ENCODE data around the gene HIGD2B.
"Not testable (repeated sequence)": the region's sequence is repeated elsewhere in the genome, so short reads cannot be mapped to it uniquely, and the experiment has no call there.

HIGD2B gene

DNA sequence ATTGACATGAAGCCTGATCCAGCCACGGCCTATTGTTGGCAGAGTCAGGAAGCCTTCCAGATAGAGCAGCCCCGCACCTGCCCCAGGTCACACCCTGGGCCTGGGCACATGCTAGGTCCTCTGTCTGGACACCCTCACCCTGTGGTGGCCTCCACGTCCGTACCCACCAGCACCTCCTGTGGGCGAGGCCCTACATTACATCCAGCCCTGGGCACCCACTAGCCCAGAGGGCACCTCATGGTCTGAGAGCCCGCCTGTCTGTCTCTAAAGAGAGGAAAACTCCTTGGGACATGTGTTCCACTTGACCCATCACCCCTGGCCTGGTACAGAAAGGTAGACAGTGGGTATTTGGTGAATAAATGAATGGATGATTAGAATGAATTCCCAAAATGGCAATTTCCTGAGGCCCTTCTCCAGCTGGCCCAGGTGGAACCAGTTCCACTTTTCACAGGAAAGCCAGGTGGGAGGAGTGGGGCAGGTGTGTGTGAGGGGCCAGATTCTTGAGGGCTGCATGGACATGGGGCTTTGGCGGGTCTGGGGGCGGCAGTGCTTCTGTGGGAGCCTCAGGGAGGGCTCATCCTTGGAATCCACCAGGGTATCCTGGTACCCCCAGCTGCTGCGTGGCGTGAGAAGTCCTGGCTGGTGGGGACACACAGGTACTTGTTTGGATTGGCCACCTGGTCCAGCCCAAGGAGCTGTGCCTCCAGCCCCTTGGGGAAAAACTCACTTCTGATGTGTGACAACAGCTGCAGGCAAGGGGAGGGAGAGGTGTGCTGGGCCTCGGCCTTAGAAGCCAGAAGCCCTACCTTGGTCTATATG, 57.5 kb downstream of the HIGD2B start:
- not testable (repeated sequence) for H3K4me3 ChIP-seq (ENCODE audit: low read depth, low read length); DNase-seq (ENCODE audit: low read depth)
- TF ChIP-seq, protein P1, sequence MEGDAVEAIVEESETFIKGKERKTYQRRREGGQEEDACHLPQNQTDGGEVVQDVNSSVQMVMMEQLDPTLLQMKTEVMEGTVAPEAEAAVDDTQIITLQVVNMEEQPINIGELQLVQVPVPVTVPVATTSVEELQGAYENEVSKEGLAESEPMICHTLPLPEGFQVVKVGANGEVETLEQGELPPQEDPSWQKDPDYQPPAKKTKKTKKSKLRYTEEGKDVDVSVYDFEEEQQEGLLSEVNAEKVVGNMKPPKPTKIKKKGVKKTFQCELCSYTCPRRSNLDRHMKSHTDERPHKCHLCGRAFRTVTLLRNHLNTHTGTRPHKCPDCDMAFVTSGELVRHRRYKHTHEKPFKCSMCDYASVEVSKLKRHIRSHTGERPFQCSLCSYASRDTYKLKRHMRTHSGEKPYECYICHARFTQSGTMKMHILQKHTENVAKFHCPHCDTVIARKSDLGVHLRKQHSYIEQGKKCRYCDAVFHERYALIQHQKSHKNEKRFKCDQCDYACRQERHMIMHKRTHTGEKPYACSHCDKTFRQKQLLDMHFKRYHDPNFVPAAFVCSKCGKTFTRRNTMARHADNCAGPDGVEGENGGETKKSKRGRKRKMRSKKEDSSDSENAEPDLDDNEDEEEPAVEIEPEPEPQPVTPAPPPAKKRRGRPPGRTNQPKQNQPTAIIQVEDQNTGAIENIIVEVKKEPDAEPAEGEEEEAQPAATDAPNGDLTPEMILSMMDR (IDR thresholded peaks at IDR 0.05; ENCODE audit: insufficient read depth, low read depth, low read length, missing control alignments) = peak; percentile 27

DNA sequence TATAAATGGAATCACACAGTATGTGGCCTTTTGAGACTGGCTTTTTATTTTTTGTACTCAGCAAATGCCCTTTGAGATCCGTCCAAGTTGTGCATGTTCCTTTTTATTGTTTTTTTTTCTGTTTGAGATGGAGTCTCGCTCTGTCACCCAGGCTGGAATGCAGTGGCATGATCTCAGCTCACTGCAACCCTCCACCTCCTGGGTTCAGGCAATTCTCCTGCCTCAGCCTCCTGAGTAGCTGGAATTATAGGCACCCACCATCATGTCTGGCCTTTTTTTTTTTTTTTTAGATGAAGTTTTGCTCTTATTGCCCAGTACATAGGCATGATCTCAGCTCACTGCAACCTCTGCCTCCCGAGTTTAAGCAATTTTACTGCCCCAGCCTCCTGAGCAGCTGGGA, 59.8 kb downstream of the HIGD2B start:
- not testable (repeated sequence) for DNase-seq (ENCODE audit: low read depth); H3K4me3 ChIP-seq (ENCODE audit: low read depth, low read length)
